Measurements from ENCODE around the gene MTHFS.
"Not testable (repeated sequence)": the region's sequence is repeated elsewhere in the genome, so short reads cannot be mapped to it uniquely, and the experiment has no call there.

GRCh38 chr15:79926116-79926515, 29.3 kb upstream of the MTHFS start:
- not testable (repeated sequence) for TF ChIP-seq POLR2A, CTCF (IDR thresholded peaks at IDR 0.05)
